ENCODE results near the gene ELMO3. TPM values are rescaled to one million over a fixed set of nuclear protein-coding genes. Genes with fewer than 3 reads are reported as not detected.

ELMO3 gene
- total and polyA plus RNA-seq, 2 of the 13 experiments (the other 11 are each of a cell fraction or from before 2014, with no cell fraction given): 2.6 to 4.0 TPM

GRCh38 chr16:67169642-67170167 is 29.2 kb upstream of the ELMO3 start (continued):
- no peak for TF ChIP-seq ZNF331 (CRISPR knock-in tag; IDR thresholded peaks at IDR 0.05)
- no peak for TF ChIP-seq HOXA9 (CRISPR knock-in tag; IDR thresholded peaks at IDR 0.05; ENCODE audit: borderline replicate concordance)
- no peak for TF ChIP-seq NFYB (CRISPR knock-in tag; IDR thresholded peaks at IDR 0.05)
- TF ChIP-seq NPAS2 (CRISPR knock-in tag; IDR thresholded peaks at IDR 0.05; ENCODE audit: borderline replicate concordance): no peak
- TF ChIP-seq PHB2 (IDR thresholded peaks at IDR 0.05; ENCODE audit: partially characterized antibody): no peak
- TF ChIP-seq ZNF136 (CRISPR knock-in tag; IDR thresholded peaks at IDR 0.05; ENCODE audit: low read depth): no peak
- TF ChIP-seq MED13 (CRISPR knock-in tag; IDR thresholded peaks at IDR 0.05): no peak
- no peak for TF ChIP-seq RBAK (CRISPR knock-in tag; IDR thresholded peaks at IDR 0.05)
- TF ChIP-seq ATF7-NPFF (CRISPR knock-in tag; IDR thresholded peaks at IDR 0.05; ENCODE audit: low read depth): no peak
- no peak for TF ChIP-seq DMAP1 (CRISPR knock-in tag; IDR thresholded peaks at IDR 0.05)
- TF ChIP-seq THAP9 (CRISPR knock-in tag; IDR thresholded peaks at IDR 0.05; ENCODE audit: borderline replicate concordance): peak; percentile 16; the same call in 1 of the 2 replicates
- no peak for TF ChIP-seq GTF2F1 (IDR thresholded peaks at IDR 0.05; ENCODE audit: low read length)
- TF ChIP-seq, protein P1, sequence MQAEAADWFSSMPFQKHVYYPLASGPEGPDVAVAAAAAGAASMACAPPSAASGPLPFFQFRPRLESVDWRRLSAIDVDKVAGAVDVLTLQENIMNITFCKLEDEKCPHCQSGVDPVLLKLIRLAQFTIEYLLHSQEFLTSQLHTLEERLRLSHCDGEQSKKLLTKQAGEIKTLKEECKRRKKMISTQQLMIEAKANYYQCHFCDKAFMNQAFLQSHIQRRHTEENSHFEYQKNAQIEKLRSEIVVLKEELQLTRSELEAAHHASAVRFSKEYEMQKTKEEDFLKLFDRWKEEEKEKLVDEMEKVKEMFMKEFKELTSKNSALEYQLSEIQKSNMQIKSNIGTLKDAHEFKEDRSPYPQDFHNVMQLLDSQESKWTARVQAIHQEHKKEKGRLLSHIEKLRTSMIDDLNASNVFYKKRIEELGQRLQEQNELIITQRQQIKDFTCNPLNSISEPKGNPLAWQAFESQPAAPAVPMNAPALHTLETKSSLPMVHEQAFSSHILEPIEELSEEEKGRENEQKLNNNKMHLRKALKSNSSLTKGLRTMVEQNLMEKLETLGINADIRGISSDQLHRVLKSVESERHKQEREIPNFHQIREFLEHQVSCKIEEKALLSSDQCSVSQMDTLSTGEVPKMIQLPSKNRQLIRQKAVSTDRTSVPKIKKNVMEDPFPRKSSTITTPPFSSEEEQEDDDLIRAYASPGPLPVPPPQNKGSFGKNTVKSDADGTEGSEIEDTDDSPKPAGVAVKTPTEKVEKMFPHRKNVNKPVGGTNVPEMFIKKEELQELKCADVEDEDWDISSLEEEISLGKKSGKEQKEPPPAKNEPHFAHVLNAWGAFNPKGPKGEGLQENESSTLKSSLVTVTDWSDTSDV (CRISPR knock-in tag; IDR thresholded peaks at IDR 0.05): no peak
- TF ChIP-seq NFAT5 (CRISPR knock-in tag; IDR thresholded peaks at IDR 0.05): no peak
- TF ChIP-seq FOXO1 (CRISPR knock-in tag; IDR thresholded peaks at IDR 0.05): no peak; the same call in 1 of the 2 replicates
- no peak for TF ChIP-seq ZBTB20 (CRISPR knock-in tag; IDR thresholded peaks at IDR 0.05; ENCODE audit: borderline replicate concordance, low read depth)
- no peak for TF ChIP-seq NFYC (CRISPR knock-in tag; IDR thresholded peaks at IDR 0.05)
- TF ChIP-seq HMGA1 (CRISPR knock-in tag; conservative IDR thresholded peaks at IDR 0.05): no peak
- no peak for TF ChIP-seq ZNF530 (CRISPR knock-in tag; IDR thresholded peaks at IDR 0.05; ENCODE audit: low read depth)
- no peak for TF ChIP-seq ELF1 (CRISPR knock-in tag; IDR thresholded peaks at IDR 0.05)

Measured in HepG2 (cell line).